ENCODE results near the gene LSP1. TPM values are rescaled to one million over a fixed set of nuclear protein-coding genes. Genes with fewer than 3 reads are reported as not detected.

Gene LSP1
- total RNA-seq, 1 donor from 2014 or later: 301 TPM

- DNase-seq (no peak), ATAC-seq (ENCODE audit: low read depth) (no peak)
- CTCF ChIA-PET: no interaction called here
- no peak for TF ChIP-seq CTCF (IDR thresholded peaks at IDR 0.05)
- POLR2A ChIA-PET: no interaction called here
- intact Hi-C loops (cut with micrococcal nuclease): no loop called here
- Mint-ChIP-seq H3K4me1 (peaks cover 78% of the 10 kb centered on the region), H3K27me3 (no peaks in the 10 kb centered on the region), H3K4me3 (peak overlapping the region; percentile 72), H3K9me3 (no peaks in the 10 kb centered on the region), H3K27ac (no peak overlapping the region), H3K36me3 (ENCODE audit: low read depth) (no peaks in the 10 kb centered on the region)
Observed at GRCh38 chr11:1843796-1844195, 9.1 kb upstream of the LSP1 start.

GRCh38 chr11:1844221-1845094, 8.4 kb upstream of the LSP1 start:
- Mint-ChIP-seq H3K9me3 (no peaks in the 10 kb centered on the region), H3K27me3 (no peaks in the 10 kb centered on the region), H3K27ac (peak overlapping the region; percentile 69), H3K36me3 (ENCODE audit: low read depth) (no peaks in the 10 kb centered on the region), H3K4me1 (peaks cover 82% of the 10 kb centered on the region), H3K4me3 (peak overlapping the region; percentile 72)
- DNase-seq (no peak), ATAC-seq (ENCODE audit: low read depth) (peak; percentile 12)
- intact Hi-C loops (cut with micrococcal nuclease): no loop called here
- TF ChIP-seq CTCF (IDR thresholded peaks at IDR 0.05): no peak
- POLR2A ChIA-PET: no interaction called here
- CTCF ChIA-PET: no interaction called here

- intact Hi-C loops (cut with micrococcal nuclease): no loop called here
- H3K36me3 Mint-ChIP-seq (ENCODE audit: low read depth): no peaks in the 10 kb centered on the region
- peak overlapping the region; percentile 69 for H3K27ac Mint-ChIP-seq
- ChIA-PET CTCF (interaction anchor here (1.3 kb wide), 1 partner anchor 156 kb away, joined by 3 read pairs; no protein-coding TSS in a partner anchor), POLR2A (interaction anchor here (1.4 kb wide), 1 partner anchor 31 kb away, joined by 4 read pairs; no protein-coding TSS in a partner anchor)
- peak overlapping the region; percentile 72 for H3K4me3 Mint-ChIP-seq
- no peaks in the 10 kb centered on the region for H3K9me3 Mint-ChIP-seq
- no peak for ATAC-seq (ENCODE audit: low read depth)
- peaks cover 82% of the 10 kb centered on the region for H3K4me1 Mint-ChIP-seq
- H3K27me3 Mint-ChIP-seq: no peaks in the 10 kb centered on the region
- DNase-seq: no peak
- no peak for TF ChIP-seq CTCF (IDR thresholded peaks at IDR 0.05)
Observed at GRCh38 chr11:1845095-1845429, 7.8 kb upstream of the LSP1 start.

- no peak for ATAC-seq (ENCODE audit: low read depth)
- intact Hi-C loops (cut with micrococcal nuclease): no loop called here
- no peaks in the 10 kb centered on the region for H3K27me3 Mint-ChIP-seq
- ChIA-PET CTCF (interaction anchor here (0.7 to 1.5 kb wide), 3 partner anchors 13 to 155 kb away, joined by 3 to 4 read pairs (median 3); no protein-coding TSS in a partner anchor), POLR2A (interaction anchor here (0.6 to 1.4 kb wide), 4 partner anchors 31 to 296 kb away, joined by 4 to 5 read pairs (median 4); no protein-coding TSS in a partner anchor)
- H3K36me3 Mint-ChIP-seq (ENCODE audit: low read depth): no peaks in the 10 kb centered on the region
- TF ChIP-seq CTCF (IDR thresholded peaks at IDR 0.05): no peak
- H3K4me3 Mint-ChIP-seq: peak overlapping the region; percentile 72
- H3K9me3 Mint-ChIP-seq: no peaks in the 10 kb centered on the region
- peak overlapping the region; percentile 69 for H3K27ac Mint-ChIP-seq
- H3K4me1 Mint-ChIP-seq: peaks cover 85% of the 10 kb centered on the region
- DNase-seq: no peak
Observed at GRCh38 chr11:1845561-1846452, 7.1 kb upstream of the LSP1 start.

Measured in activated B cell treated with CpG ODN at 0.5 μM for 24 hours (primary cell).